ENCODE measurements around the gene SMIM27. TPM values are rescaled to one million over a fixed set of nuclear protein-coding genes. Genes with fewer than 3 reads are reported as not detected.
A peak's percentile ranks its signal among the peaks of the same experiment; 100 is the strongest.

SMIM27 gene
- total and polyA plus RNA-seq, 9 of the 15 experiments (the other 6 are each of a cell fraction or from before 2014, with no cell fraction given) = 2.9 to 16.1 (median 7.9) TPM

DNA sequence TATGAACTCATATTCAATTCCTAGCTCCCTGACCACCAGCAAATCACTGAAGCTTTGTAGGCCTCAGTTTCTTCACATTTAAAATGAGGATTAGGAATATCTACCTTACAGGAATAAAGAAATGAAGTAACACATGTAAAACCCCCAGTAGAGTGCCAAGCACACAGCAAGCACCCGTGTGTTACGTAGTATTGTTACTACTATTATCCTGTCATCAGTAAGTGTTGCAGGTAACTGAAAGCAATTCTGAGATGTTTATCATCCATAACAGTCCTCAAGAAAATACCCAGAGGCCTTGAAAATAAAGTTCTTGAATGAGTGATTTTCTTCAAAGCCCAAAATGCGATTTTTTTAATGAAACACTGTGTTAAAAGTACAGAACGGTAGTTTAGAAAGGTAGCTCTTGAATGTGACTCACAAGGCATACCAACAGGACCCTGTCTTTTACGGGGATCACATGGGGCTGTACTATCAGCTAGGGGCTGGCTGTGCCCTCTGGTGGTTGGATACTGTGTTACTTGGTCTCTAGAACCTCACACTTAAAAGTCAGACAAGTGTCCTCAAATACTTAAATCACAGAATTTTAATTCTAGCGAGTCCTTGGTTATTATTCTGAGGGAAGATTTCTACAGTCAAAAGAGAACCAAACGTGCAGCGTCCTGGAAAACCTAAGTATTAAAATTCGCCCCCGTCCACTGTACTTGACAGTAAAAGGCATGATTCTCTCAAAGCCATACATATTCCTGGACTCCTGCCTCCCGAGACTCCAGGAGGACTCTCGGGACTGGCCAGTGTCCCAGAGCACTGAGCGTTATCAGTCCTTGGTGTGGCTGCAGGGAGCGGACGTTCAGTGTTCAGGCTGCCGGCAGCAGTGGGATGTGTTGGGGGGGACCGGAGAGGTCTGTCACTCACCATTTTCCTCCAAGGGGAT is 20.1 kb downstream of the SMIM27 start (continued):
- TF ChIP-seq, protein P1, sequence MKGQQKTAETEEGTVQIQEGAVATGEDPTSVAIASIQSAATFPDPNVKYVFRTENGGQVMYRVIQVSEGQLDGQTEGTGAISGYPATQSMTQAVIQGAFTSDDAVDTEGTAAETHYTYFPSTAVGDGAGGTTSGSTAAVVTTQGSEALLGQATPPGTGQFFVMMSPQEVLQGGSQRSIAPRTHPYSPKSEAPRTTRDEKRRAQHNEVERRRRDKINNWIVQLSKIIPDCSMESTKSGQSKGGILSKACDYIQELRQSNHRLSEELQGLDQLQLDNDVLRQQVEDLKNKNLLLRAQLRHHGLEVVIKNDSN (CRISPR knock-in tag; IDR thresholded peaks at IDR 0.05) = peak; percentile 80
- TF ChIP-seq MEIS2 (IDR thresholded peaks at IDR 0.05; ENCODE audit: partially characterized antibody) (no peak), SMC3 (conservative IDR thresholded peaks at IDR 0.05; ENCODE audit: insufficient read depth, low read depth, low read length) (peak; percentile 51; the same call in 1 of the 2 replicates), MYNN (IDR thresholded peaks at IDR 0.05) (0 out of 2 replicates have a peak, but pooled peaks have one; percentile 28), MYNN (CRISPR knock-in tag; IDR thresholded peaks at IDR 0.05) (no peak), CTCFL (IDR thresholded peaks at IDR 0.05; ENCODE audit: borderline replicate concordance, insufficient read depth, low read depth, low read length, poor library complexity, severe bottlenecking) (peak; percentile 26), CHD1 (IDR thresholded peaks at IDR 0.05; ENCODE audit: low read length) (peak; percentile 62), HMBOX1 (IDR thresholded peaks at IDR 0.05) (0 out of 2 replicates have a peak, but pooled peaks have one; percentile 25), KLF10 (CRISPR knock-in tag; IDR thresholded peaks at IDR 0.05) (no peak), NBN (IDR thresholded peaks at IDR 0.05; ENCODE audit: low read depth) (0 out of 2 replicates have a peak, but pooled peaks have one; percentile 6), MNT (conservative IDR thresholded peaks at IDR 0.05) (0 out of 4 replicates have a peak, but pooled peaks of 1 of the 2 experiments have one; percentile 25), ELF2 (CRISPR knock-in tag; IDR thresholded peaks at IDR 0.05) (no peak), SAP30 (IDR thresholded peaks at IDR 0.05; ENCODE audit: borderline replicate concordance, insufficient read depth, low read depth, low read length, poor library complexity, severe bottlenecking) (peak; percentile 14)
- TF ChIP-seq, protein P2, sequence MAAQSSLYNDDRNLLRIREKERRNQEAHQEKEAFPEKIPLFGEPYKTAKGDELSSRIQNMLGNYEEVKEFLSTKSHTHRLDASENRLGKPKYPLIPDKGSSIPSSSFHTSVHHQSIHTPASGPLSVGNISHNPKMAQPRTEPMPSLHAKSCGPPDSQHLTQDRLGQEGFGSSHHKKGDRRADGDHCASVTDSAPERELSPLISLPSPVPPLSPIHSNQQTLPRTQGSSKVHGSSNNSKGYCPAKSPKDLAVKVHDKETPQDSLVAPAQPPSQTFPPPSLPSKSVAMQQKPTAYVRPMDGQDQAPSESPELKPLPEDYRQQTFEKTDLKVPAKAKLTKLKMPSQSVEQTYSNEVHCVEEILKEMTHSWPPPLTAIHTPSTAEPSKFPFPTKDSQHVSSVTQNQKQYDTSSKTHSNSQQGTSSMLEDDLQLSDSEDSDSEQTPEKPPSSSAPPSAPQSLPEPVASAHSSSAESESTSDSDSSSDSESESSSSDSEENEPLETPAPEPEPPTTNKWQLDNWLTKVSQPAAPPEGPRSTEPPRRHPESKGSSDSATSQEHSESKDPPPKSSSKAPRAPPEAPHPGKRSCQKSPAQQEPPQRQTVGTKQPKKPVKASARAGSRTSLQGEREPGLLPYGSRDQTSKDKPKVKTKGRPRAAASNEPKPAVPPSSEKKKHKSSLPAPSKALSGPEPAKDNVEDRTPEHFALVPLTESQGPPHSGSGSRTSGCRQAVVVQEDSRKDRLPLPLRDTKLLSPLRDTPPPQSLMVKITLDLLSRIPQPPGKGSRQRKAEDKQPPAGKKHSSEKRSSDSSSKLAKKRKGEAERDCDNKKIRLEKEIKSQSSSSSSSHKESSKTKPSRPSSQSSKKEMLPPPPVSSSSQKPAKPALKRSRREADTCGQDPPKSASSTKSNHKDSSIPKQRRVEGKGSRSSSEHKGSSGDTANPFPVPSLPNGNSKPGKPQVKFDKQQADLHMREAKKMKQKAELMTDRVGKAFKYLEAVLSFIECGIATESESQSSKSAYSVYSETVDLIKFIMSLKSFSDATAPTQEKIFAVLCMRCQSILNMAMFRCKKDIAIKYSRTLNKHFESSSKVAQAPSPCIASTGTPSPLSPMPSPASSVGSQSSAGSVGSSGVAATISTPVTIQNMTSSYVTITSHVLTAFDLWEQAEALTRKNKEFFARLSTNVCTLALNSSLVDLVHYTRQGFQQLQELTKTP (IDR thresholded peaks at IDR 0.05; ENCODE audit: low read depth in 1 of 2, partially characterized antibody in 2 of 2) = peak in 1 of 2 experiments; percentile 69
